Esophagus squamous epithelium (tissue), 4 donors: ENCODE measurements around the gene SLC14A1.

ENCODE experiments used
- CTCF ChIP-seq, 6 experiments: fragments of 450-650 bp in 4 of 6; fragments of 200-600 bp in 2 of 6; sonication (generic) in 2 of 6; IDR thresholded peaks; one replicate each; pipeline ENCODE4 v1.5.1; 2016 to 2019; ENCODE audit warnings: antibody characterized with exemption in 6 of 6, mild to moderate bottlenecking in 4 of 6, moderate library complexity in 4 of 6
- POLR2A ChIP-seq, 4 donors: fragments of 450-650 bp; IDR thresholded peaks; one replicate each; pipeline ENCODE4 v1.6.1; 2017; ENCODE audit warnings: antibody characterized with exemption in 4 of 4, mild to moderate bottlenecking in 4 of 4, moderate library complexity in 3 of 4

GRCh38 chr18:45787346-45787745, 63.4 kb downstream of the SLC14A1 start:
- TF ChIP-seq CTCF (IDR thresholded peaks at IDR 0.05) (no peak), POLR2A (IDR thresholded peaks at IDR 0.05) (no peak)
